Measurements from ENCODE around the gene MYEOV.

MYEOV gene

DNA sequence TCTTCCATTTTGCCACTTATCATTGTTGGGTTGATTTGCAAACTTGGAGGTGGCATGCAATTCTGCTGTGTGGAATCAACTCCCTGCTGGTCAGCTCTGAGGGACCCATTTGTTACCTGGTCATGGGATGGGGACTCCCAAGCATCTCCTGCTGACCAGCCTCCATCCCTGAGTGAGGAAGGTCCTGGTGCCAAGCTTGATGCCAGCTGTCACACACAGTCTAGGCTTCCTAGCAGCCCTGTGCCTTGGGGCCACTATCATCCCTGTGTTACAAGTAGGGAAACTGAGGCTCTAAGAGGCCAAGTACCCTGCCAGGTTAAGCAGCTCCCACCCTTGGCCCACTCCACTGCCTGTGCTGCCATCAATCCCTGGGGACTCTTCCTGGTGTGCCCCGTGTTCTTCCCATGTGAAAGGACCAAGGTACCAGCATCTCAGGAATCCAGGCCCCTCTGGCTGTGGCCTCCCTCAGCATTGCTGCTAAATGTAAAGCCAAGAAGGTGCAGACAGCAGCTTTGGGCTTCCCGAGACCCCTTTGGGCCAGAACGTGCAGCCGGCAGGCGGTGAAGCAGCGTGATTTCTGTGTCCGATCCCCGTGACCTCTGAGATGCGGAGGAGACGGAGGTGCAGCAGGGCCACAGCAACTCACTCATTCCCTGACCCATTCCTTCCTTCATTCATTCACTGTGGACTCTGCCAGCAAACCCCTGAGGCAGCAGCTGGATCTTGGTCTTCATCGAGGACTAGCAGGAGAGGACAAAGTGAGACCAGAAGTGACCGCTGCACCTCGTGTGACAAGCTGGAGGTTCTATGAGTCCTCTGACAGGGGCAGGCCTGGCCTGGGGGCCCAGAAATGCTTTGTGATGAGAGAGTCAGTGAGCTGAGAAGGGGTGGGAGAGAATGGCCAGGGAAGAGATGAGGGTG lies 49.7 kb downstream of the MYEOV start:
- DNase-seq (ENCODE audit: low spot score): no peak

DNA sequence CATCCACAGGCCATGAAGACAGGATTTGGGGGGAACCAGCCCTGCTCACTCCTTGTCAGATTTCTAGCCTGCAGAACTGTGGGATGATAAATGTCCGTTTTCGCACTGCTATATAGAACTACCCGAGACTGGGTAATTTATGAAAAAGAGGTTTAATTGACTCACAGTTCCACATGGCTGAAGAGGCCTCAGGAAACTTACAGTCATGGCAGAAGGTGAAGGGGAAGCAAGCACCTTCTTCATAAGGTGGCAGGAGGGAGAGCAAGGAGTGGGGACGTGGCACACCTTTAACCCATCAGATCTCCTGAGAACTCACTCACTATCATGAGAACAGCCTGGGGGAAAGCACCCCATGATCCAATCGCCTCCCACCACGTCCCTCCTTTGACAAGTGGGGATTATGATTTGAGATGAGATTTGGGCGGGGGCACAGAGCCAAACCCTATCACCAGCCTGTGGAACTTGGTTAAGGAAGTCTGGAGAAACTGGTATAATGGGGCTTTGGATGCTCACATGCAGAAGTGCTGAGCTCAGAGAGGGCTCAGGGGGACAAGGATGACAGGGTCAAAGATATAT lies 50.7 kb downstream of the MYEOV start:
- no peak for DNase-seq (ENCODE audit: low spot score)
